Urinary bladder (tissue), 4 donors: ENCODE measurements around the gene ADM. TPM values are rescaled to one million over a fixed set of nuclear protein-coding genes. Genes with fewer than 3 reads are reported as not detected.

Experiments used
- DNase-seq: peaks from one replicate; pipeline ENCODE4 v3.0.0-alpha.2; 2015; ENCODE audit errors: extremely low spot score
- H3K27ac ChIP-seq: one replicate; pipeline ENCODE4 v1.5.1; 2013; ENCODE audit warnings: low read depth, mild to moderate bottlenecking, moderate library complexity
- H3K36me3 ChIP-seq: one replicate; pipeline ENCODE4 v1.6.1; 2013; ENCODE audit warnings: mild to moderate bottlenecking, moderate library complexity; ENCODE audit not compliant: insufficient read depth
- H3K4me1 ChIP-seq: one replicate; pipeline ENCODE4 v1.6.1; 2013; ENCODE audit warnings: mild to moderate bottlenecking, moderate library complexity; ENCODE audit not compliant: insufficient read depth
- H3K4me3 ChIP-seq: one replicate; pipeline ENCODE4 v1.5.1; 2013; ENCODE audit warnings: low read depth, low read length
- WGBS: extraction: QIAGEN DNeasy Blood & Tissue Kit; methylation state at CpG from one replicate; pipeline ENCODE4 v1.1.7; 2013; 5-methylcytosine and 5-hydroxymethylcytosine counted together
- polyA plus RNA-seq: library from polyadenylated mRNA; stranded (reverse); fragments of 200-250 nt; gene quantifications from one replicate; pipeline ENCODE4 v1.2.3, GENCODE V29; 2013
- small RNA-seq: library from RNA; depleted of rRNA; stranded (forward); fragments of <200 nt; gene quantifications from one replicate; pipeline ENCODE3, GENCODE V24; 2014
- total RNA-seq: library from RNA; depleted of rRNA; stranded (reverse); fragments of >200 nt; gene quantifications from one replicate; pipeline ENCODE4 v1.2.3, GENCODE V29; 2014
- donor health status: healthy with polysubstance abuse.
- donor health status: healthy.

ADM gene
- total and polyA plus RNA-seq, 2 donors = 28.2 to 47.2 TPM

DNA sequence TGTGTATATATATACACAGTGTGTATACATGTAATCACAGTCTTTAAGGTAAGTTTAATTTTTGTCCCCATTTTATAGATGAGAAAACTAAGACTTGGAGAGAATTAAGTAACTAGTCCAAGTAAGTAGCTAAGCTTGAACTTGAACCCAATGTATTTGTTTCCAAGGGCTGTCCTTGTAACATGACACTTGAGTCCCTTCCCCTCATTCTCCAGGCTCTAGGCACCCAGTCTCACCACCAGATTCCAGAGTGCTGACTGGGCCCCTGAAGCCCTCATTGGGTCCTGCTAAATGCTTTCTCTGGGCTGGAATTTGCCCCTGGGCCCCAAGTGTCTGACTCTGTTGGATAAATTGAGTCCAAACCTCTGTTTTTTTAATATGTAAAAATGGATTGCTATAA, 45.5 kb downstream of the ADM start:
- no peak for DNase-seq
- Histone ChIP-seq H3K4me1 (no peaks in the 10 kb centered on the region), H3K27ac (no peak overlapping the region), H3K36me3 (no peaks in the 10 kb centered on the region), H3K4me3 (no peak overlapping the region)

DNA sequence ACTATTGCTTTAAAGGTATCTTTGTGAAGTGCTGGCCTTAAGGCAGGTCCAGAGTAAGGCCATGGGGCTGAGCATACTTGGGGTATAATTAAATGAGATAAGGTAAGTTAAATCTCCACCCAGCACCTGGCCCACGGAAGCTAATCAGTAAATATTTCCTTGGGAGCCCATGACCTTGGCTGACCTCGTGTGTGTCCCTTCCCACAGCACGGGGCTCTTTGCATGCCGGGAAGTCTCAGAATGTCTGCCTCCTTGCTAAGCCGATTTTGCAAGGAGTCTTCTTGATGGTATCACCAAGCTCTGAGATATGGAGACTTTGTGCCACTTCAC, 46.5 kb downstream of the ADM start:
- Histone ChIP-seq H3K36me3 (no peaks in the 10 kb centered on the region), H3K27ac (peak overlapping the region; percentile 68), H3K4me1 (no peaks in the 10 kb centered on the region), H3K4me3 (no peak overlapping the region)
- WGBS = 12% methylated on average over 5 of the region's 5 CpGs
- DNase-seq = no peak

DNA sequence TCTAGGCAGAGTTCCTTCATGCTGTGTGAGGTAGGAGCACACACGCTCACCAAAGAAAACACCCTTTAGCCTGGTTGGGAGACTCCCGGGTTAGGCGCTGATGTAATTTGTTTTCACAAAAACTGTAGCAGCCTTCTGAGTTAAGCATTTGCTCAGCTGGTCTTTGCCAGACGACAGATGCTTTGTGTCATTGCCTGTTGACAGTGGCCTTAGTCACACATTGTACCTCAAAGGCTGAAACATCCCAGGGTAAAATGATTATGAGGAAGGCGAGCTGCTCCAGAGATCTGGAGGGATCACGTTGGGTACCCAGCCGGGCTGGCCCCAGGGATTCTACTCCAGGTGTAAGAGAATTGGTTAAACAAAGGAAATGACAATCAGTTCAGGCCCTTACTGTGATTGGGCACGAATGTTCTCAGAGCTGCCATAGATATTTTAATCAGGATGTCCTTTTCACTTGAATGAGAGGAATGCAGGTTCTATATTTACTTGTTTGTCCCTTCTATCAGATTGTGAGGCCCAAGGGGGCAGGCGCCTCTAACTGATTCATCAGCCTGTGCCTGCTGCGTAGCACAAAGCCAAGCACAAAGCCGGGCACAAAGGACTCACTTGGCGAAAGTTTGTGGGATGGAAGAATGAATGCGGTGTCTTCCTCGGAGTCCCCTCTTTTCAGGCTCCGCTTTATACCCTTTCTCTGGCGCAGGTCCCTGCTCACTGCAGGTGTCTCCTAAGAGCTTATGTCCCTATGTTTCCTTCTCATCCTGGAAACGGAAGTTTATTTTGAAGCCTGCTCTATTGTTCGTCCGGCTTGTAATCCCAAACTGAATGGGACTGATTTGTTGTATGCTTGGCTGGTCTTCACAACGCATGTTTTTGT, 47.1 kb downstream of the ADM start:
- peak overlapping the region; percentile 83 for H3K27ac ChIP-seq
- peak; percentile 75 for DNase-seq
- H3K36me3 ChIP-seq = no peaks in the 10 kb centered on the region
- H3K4me3 ChIP-seq = no peak overlapping the region
- 56% methylated on average over 20 of the region's 20 CpGs for WGBS
- H3K4me1 ChIP-seq = no peaks in the 10 kb centered on the region

DNA sequence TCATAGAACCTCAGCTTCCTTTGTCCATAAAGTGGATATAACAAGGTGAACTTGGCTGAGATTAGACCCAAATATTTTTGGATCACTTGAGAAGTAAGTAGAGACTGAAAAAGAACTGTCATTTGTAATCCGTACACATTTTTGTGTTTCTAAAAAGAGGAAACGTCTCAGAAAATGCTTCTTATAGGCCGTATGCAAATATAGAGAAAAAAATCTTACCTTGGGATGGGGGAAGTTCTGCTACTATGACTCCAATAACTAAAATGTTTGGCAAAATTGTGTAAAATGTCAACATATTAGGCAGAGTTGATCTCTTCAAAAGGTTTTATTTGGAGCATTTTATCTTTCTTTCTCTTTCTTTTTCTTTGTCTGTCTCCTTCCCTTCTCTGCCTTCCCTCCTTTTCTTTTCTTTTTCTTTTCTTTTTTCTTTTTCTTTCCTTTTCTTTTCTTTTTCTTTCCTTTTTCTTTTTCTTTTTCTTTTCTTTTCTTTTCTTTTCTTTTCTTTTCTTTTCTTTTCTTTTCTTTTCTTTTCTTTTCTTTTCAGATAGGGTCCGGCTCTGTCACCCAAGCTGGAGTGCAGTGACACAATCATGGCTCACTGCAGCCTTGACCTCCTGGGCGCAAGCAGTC, 48.2 kb downstream of the ADM start:
- 95% methylated on average over 5 of the region's 5 CpGs for WGBS
- DNase-seq = no peak
- Histone ChIP-seq H3K4me1 (no peaks in the 10 kb centered on the region), H3K4me3 (no peak overlapping the region), H3K36me3 (no peaks in the 10 kb centered on the region), H3K27ac (no peak overlapping the region)

DNA sequence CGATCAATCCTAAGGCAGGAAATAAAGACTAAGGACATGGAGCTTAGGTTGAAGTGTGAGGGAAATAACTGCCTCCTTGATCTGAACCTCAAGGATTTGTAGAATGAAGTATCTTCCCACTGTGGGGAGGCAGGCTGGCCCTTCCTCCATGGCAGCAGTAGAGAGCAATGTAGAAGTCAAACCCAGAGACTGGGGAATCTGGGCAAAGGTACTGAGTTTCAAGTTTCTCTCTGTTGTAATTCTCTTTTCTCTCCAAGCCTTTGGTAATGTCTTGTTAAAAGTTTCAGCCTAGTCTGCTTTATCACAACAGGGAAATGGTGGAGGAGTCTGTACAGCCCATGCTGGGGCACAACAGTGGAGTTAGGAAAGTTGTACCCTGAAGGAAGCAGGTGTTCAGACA, 49.5 kb downstream of the ADM start:
- Histone ChIP-seq H3K4me3 (no peak overlapping the region), H3K36me3 (no peaks in the 10 kb centered on the region), H3K27ac (peak overlapping the region; percentile 27), H3K4me1 (no peaks in the 10 kb centered on the region)
- 89% methylated on average over 1 of the region's 1 CpG for WGBS
- DNase-seq = no peak

DNA sequence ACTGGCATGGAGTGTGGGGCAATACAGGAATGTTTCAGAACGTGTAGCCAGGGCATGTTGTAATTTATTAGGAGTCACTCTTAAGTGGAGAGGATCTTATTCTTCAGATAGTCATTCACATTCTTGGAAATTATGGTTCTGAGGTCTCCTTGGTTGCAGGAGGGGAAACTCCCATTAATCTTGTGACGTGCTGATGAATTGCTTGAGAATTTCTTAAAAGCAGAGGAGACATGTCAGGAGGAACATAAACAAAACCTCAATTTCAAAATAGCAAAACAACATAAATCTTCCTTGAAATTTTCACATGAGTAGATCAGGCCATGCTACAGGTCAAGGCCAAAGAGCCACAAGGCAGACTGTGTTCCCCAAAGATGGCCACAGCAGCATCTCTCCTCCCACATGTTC, 50.4 kb downstream of the ADM start:
- DNase-seq = no peak
- Histone ChIP-seq H3K27ac (no peak overlapping the region), H3K4me1 (no peaks in the 10 kb centered on the region), H3K36me3 (no peaks in the 10 kb centered on the region), H3K4me3 (no peak overlapping the region)
- WGBS = 30% methylated on average over 2 of the region's 2 CpGs

DNA sequence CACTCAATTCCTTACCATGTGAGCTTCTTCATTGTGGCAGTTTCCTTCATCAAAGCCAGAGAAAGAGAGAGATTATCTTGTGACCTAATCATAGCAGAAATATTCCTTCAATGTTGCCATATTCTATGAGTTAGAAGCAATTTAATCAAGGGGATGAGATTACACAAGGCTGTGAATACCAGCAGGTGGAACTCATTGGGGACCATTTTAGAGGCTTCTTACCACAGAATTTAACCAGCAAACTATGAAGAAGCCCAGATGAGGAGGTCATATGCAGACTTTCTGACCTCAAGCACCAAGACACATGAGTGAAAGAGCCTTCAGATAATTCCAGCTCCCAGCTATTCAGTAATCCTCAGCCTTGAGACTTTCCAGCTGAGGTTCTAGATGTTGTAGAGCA, 51.3 kb downstream of the ADM start:
- Histone ChIP-seq H3K27ac (no peak overlapping the region), H3K4me1 (no peaks in the 10 kb centered on the region), H3K36me3 (no peaks in the 10 kb centered on the region), H3K4me3 (no peak overlapping the region)
- DNase-seq = no peak

Small RNA genes lying within 50 kb of the gene (small RNA-seq; reads per million reads assigned to genes)
- not detected for gene AC080023.2

Other genes with a start within 250 kb of the ADM start
- gene SBF2, start 10.9 kb upstream of the ADM start, total RNA-seq = 114 TPM
- gene SBF2, start 10.9 kb upstream of the ADM start, polyA plus RNA-seq = 27.8 TPM
- 5.2 TPM for gene AMPD3, start 150.2 kb downstream of the ADM start, total RNA-seq
- gene AMPD3, start 150.2 kb downstream of the ADM start, polyA plus RNA-seq = 2.4 TPM
- gene RNF141, start 236.1 kb downstream of the ADM start, total RNA-seq = 52.0 TPM
- 16.4 TPM for gene RNF141, start 236.1 kb downstream of the ADM start, polyA plus RNA-seq